K562 (cell line): Measurements from ENCODE around the gene CHPF. TPM values are rescaled to one million over a fixed set of nuclear protein-coding genes. Genes with fewer than 3 reads are reported as not detected.

Source experiments
- ATAC-seq: fragments of 200-7000 bp; cut with Tn5 transposase; 3 replicates; pipeline ENCODE4 v1.9.1; 2020; ENCODE audit warnings: moderate library complexity
- BruUV-seq: library from RNA; stranded (reverse); fragments of 400-500 nt; replicated peaks from 2 replicates; lab custom pipeline; 2021; lab: Mats Ljungman, UMichigan
- CTCF ChIA-PET: fragments of 300-600 bp; formaldehyde crosslinking; extraction: SDS; loops from one replicate; lab custom pipeline; 2021; ENCODE audit warnings: low intra/inter-chr PET ratio; lab: Yijun Ruan, JAX
- POLR2A ChIA-PET: fragments of 300-600, 350-650 bp; sonication (Branson Sonifier 250); formaldehyde crosslinking; extraction: SDS; loops from one replicate; lab custom pipeline; 2021; ENCODE audit warnings: antibody characterized with exemption, inconsistent platforms; lab: Yijun Ruan, JAX
- DNase-seq, 4 experiments: peaks; one replicate each; pipeline versions ENCODE4 v3.0.0 to v3.0.0-alpha.2; 2011 to 2018; ENCODE audit warnings: low spot score in 3 of 4, mixed read lengths in 3 of 4; ENCODE audit errors: extremely low read depth in 1 of 4
- FAIRE-seq: peaks from 2 replicates; lab custom pipeline; 2011; peaks lifted over from hg19 to GRCh38; lab: Jason Lieb, UNC
- H2AFZ ChIP-seq: 2 replicates; pipeline ENCODE4 v1.6.0; 2011; ENCODE audit warnings: low read depth, low read length, control low read depth, inconsistent platforms
- H3K27ac ChIP-seq: fragments of 200-600 bp; 3 replicates; pipeline ENCODE4 v1.8.0; 2011; ENCODE audit warnings: low read depth, mild to moderate bottlenecking, control low read depth, inconsistent platforms, low read length, moderate library complexity, mixed read lengths; ENCODE audit errors: extremely low read depth
- H3K27me3 ChIP-seq, 2 experiments: fragments of 300-600 bp in 1 of 2; 2 replicates in 1 of 2; 3 replicates in 1 of 2; pipeline versions ENCODE4 v1.6.0 to v1.8.0; 2011; ENCODE audit warnings: inconsistent platforms in 2 of 2, low read length in 2 of 2, mild to moderate bottlenecking in 1 of 2, mixed read lengths in 1 of 2, moderate library complexity in 1 of 2; ENCODE audit not compliant: control insufficient read depth in 2 of 2, insufficient read depth in 2 of 2
- H3K36me3 ChIP-seq: fragments of 300-600 bp; 3 replicates; pipeline ENCODE4 v1.8.0; 2011; ENCODE audit warnings: mild to moderate bottlenecking, low read length, inconsistent platforms; ENCODE audit not compliant: control insufficient read depth, insufficient read depth
- H3K4me1 ChIP-seq, 2 experiments: fragments of 200-600 bp in 1 of 2; replicated peaks in 1 of 2; 2 replicates in 1 of 2; 3 replicates in 1 of 2; pipeline versions ENCODE4 v1.5.1 to v1.8.0; 2011; ENCODE audit warnings: inconsistent platforms in 2 of 2, low read length in 2 of 2, mild to moderate bottlenecking in 1 of 2, mixed read lengths in 1 of 2, moderate library complexity in 1 of 2; ENCODE audit not compliant: control insufficient read depth in 2 of 2, insufficient read depth in 2 of 2
- H3K4me2 ChIP-seq: 2 replicates; pipeline ENCODE4 v1.6.1; 2011; ENCODE audit warnings: low read length, control low read depth, inconsistent platforms, mixed read lengths; ENCODE audit not compliant: insufficient read depth
- H3K4me3 ChIP-seq: fragments of 200-600 bp; sonication (generic), shearing (Covaris generic); 2 replicates; pipeline ENCODE4 v1.5.1; 2016; ENCODE audit warnings: control low read depth, inconsistent platforms
- H3K79me2 ChIP-seq: fragments of 200-600 bp; 3 replicates; pipeline ENCODE4 v1.8.0; 2011; ENCODE audit warnings: low read length, inconsistent platforms; ENCODE audit not compliant: control insufficient read depth, insufficient read depth
- H3K9ac ChIP-seq, 2 experiments: 2 replicates each; pipeline versions ENCODE4 v1.6.0 to v1.6.1; 2011; ENCODE audit warnings: low read depth in 2 of 2, low read length in 2 of 2, control low read depth in 1 of 2, inconsistent platforms in 1 of 2, mild to moderate bottlenecking in 1 of 2, mixed read lengths in 1 of 2; ENCODE audit not compliant: insufficient read depth in 1 of 2
- H3K9me1 ChIP-seq: one replicate; pipeline ENCODE4 v1.6.0; 2011; ENCODE audit warnings: inconsistent platforms, mild to moderate bottlenecking, low read length, moderate library complexity; ENCODE audit not compliant: control insufficient read depth, insufficient read depth
- H3K9me3 ChIP-seq: replicated peaks from 2 replicates; pipeline ENCODE4 v1.5.1; 2011; ENCODE audit warnings: low read depth, low read length, inconsistent platforms; ENCODE audit not compliant: control insufficient read depth, insufficient read depth
- H4K20me1 ChIP-seq: replicated peaks from 2 replicates; pipeline ENCODE4 v1.6.1; 2011; ENCODE audit warnings: low read length, inconsistent platforms, mixed read lengths; ENCODE audit not compliant: control insufficient read depth, insufficient read depth
- CBFA2T3 ChIP-seq: fragments of 450-650 bp; IDR thresholded peaks from 2 replicates; pipeline ENCODE4 v1.6.1; 2017
- CSDE1 ChIP-seq, 2 experiments: fragments of 450-650 bp; IDR thresholded peaks; 2 replicates each; pipeline ENCODE4 v1.6.1; 2016; ENCODE audit warnings: mild to moderate bottlenecking in 1 of 2
- ELF1 ChIP-seq: fragments of 200-800 bp; sonication (Bioruptor generic); IDR thresholded peaks from 2 replicates; pipeline ENCODE4 v1.6.1; 2016; ENCODE audit warnings: missing genetic modification characterization, missing compliant biosample characterization
- ELF2 ChIP-seq: fragments of 250-450 bp; sonication (Bioruptor Pico); IDR thresholded peaks from 2 replicates; pipeline ENCODE4 v1.5.0; 2021; ENCODE audit warnings: mild to moderate bottlenecking
- ELF4 ChIP-seq: fragments of 450-650 bp; formaldehyde crosslinking; IDR thresholded peaks from 2 replicates; pipeline ENCODE4 v1.4.0; 2022; ENCODE audit warnings: missing genetic modification characterization
- FOSL1 ChIP-seq: fragments of 200-800 bp; sonication (Bioruptor generic); conservative IDR thresholded peaks from 2 replicates; pipeline ENCODE4 v1.6.1; 2016; ENCODE audit warnings: missing genetic modification characterization, missing compliant biosample characterization
- HIVEP1 ChIP-seq: fragments of 250-450 bp; sonication (Bioruptor Pico); IDR thresholded peaks from 2 replicates; pipeline ENCODE4 v1.4.0; 2020; ENCODE audit warnings: mild to moderate bottlenecking
- KHSRP ChIP-seq: fragments of 450-650 bp; IDR thresholded peaks from 2 replicates; pipeline ENCODE4 v1.6.1; 2017
- NFIC ChIP-seq: fragments of 450-650 bp; IDR thresholded peaks from 2 replicates; pipeline ENCODE4 v1.6.1; 2017; ENCODE audit warnings: mild to moderate bottlenecking, inconsistent platforms
- NR1H2 ChIP-seq: sonication (generic); formaldehyde crosslinking; IDR thresholded peaks from 2 replicates; pipeline ENCODE4 v1.4.0; 2020; ENCODE audit warnings: mild to moderate bottlenecking, missing genetic modification reagents
- OTX1 ChIP-seq: fragments of 450-650 bp; formaldehyde crosslinking; IDR thresholded peaks from 2 replicates; pipeline ENCODE4 v1.4.0; 2022; ENCODE audit warnings: mild to moderate bottlenecking
- POLR2AphosphoS5 ChIP-seq: IDR thresholded peaks from 2 replicates; pipeline ENCODE4 v1.6.1; 2011; ENCODE audit warnings: mild to moderate bottlenecking, low read depth, low read length, moderate library complexity; ENCODE audit not compliant: control insufficient read depth, insufficient read depth
- SRF ChIP-seq, 2 experiments: fragments of 250-450, 450-650 bp in 1 of 2; sonication (Bioruptor Pico) in 1 of 2; sonication (generic) in 1 of 2; formaldehyde crosslinking; IDR thresholded peaks; 2 replicates each; pipeline versions ENCODE4 v1.5.0 to v1.5.1; 2020 to 2022; ENCODE audit warnings: mild to moderate bottlenecking in 1 of 2, missing genetic modification reagents in 1 of 2
- TAF15 ChIP-seq: fragments of 200-400 bp; formaldehyde crosslinking; IDR thresholded peaks from 2 replicates; pipeline ENCODE4 v1.6.1; 2017; ENCODE audit warnings: mild to moderate bottlenecking, low read depth, low read length, moderate library complexity
- TOE1 ChIP-seq, 2 experiments: fragments of 450-650 bp in 1 of 2; sonication (generic) in 1 of 2; formaldehyde crosslinking in 1 of 2; IDR thresholded peaks; 2 replicates each; pipeline versions ENCODE4 v1.7.1 to v1.8.0; 2016 to 2022; ENCODE audit warnings: borderline replicate concordance in 2 of 2, mild to moderate bottlenecking in 2 of 2, antibody characterized with exemption in 1 of 2, inconsistent platforms in 1 of 2, low read depth in 1 of 2, missing genetic modification reagents in 1 of 2, moderate library complexity in 1 of 2
- ZEB2 ChIP-seq: fragments of 450-650 bp; IDR thresholded peaks from 2 replicates; pipeline ENCODE4 v1.6.1; 2016
- ZNF75A ChIP-seq: fragments of 450-650 bp; formaldehyde crosslinking; IDR thresholded peaks from 2 replicates; pipeline ENCODE4 v1.4.0; 2020; ENCODE audit warnings: mild to moderate bottlenecking
- ZNF780A ChIP-seq: fragments of 250-450 bp; sonication (Bioruptor Pico); IDR thresholded peaks from 2 replicates; pipeline ENCODE4 v1.5.0; 2021; ENCODE audit warnings: mild to moderate bottlenecking
- ZNF79 ChIP-seq: fragments of 250-450 bp; sonication (Bioruptor Pico); IDR thresholded peaks from 2 replicates; pipeline ENCODE4 v1.4.0; 2020; ENCODE audit warnings: low read depth, mild to moderate bottlenecking, moderate library complexity
- WGBS: fragments of 100-300 bp; shearing (Covaris generic); methylation state at CpG from one replicate; pipeline ENCODE4 v1.1.6; 2016; ENCODE audit warnings: low coverage, mixed read lengths; ENCODE audit not compliant: insufficient coverage; ENCODE audit errors: missing lambda C conversion rate; 5-methylcytosine and 5-hydroxymethylcytosine counted together
- in situ Hi-C: fragments of 300-500 bp; cut with MboI; formaldehyde crosslinking; loops from 4 replicates; pipeline ENCODE4 v1.15.0; 2018; ENCODE audit warnings: inconsistent platforms, mixed read lengths
- intact Hi-C: fragments of 100-400 bp; cut with micrococcal nuclease; formaldehyde crosslinking; loops from 2 replicates; pipeline ENCODE4 v1.14.2; 2022
- polyA plus RNA-seq, 8 experiments: library from polyadenylated mRNA; depleted of rRNA in 4 of 8; stranded (reverse) in 5 of 8; unstranded in 3 of 8; fragments of >200 nt; fragmentation: Nextera tagmentation in 2 of 8; fragmentation: Illumina TruSeq in 1 of 8; extraction: Ambion mirVana in 2 of 8; extraction: Trizol in 1 of 8; gene quantifications; 2 replicates each; pipeline versions ENCODE4 v1.2.1 to v1.2.3, GENCODE V29; 2011 to 2014; ENCODE audit warnings: inconsistent platforms in 1 of 8, missing spikeins in 1 of 8
- total RNA-seq, 7 experiments: library from RNA; depleted of rRNA in 6 of 7; stranded (reverse); fragments of >200 nt in 6 of 7; fragmentation: Illumina TruSeq in 2 of 7; extraction: Trizol in 2 of 7; gene quantifications; 2 replicates each; pipeline versions ENCODE4 v1.2.1 to v1.2.3, GENCODE V29; 2011 to 2021; ENCODE audit warnings: low replicate concordance in 1 of 7

The CHPF gene
- total and polyA plus RNA-seq, 9 of the 15 experiments (the other 6 are each of a cell fraction or from before 2014, with no cell fraction given) = 0.15 to 57.2 (median 7.9) TPM

DNA sequence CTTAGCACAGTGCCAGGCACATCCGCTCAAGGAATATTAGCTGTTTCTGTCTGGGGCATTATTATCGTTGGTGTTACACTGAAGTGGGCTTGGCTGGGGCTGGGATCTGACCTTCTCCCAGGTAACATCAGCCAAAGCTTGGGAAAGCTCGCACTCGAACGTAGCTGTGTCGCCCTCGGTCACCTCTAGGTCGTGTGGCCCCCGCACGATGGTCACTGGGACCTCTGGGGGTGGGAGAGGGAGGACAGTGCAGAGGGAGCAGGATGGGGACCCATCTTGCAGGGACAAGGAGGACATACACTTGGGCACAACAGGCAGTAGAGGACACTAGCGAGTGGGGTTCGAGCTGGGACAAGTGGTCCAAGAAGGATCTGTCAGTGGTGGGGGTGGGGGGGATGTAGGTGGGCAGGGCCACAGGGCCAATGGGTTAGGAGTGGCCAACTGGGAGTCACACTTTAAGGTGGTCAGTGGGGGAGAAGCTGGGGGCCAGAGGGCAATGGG is 9.9 kb upstream of the CHPF start:
- CTCF ChIA-PET = no interaction called here
- BruUV-seq = no TSS peak
- peaks cover 4 to 50% of the 10 kb centered on the region in 2 experiments; a peak in 3 of 5 replicates for H3K4me1 ChIP-seq
- no peak overlapping the region for H3K4me3 ChIP-seq
- no peak for FAIRE-seq
- H3K4me2 ChIP-seq = no peak overlapping the region
- H3K9ac ChIP-seq = no peak overlapping the region
- H3K36me3 ChIP-seq = no peaks in the 10 kb centered on the region
- H2AFZ ChIP-seq = no peak overlapping the region
- TF ChIP-seq KHSRP (no peak), ELF2 (CRISPR knock-in tag) (no peak), FOSL1 (no peak), NFIC (no peak), POLR2AphosphoS5 (no peak), ELF4 (CRISPR knock-in tag) (no peak), ELF1 (tag) (no peak), ZEB2 (no peak), TAF15 (no peak), ZNF79 (CRISPR knock-in tag) (no peak), OTX1 (CRISPR knock-in tag) (no peak), ZNF780A (CRISPR knock-in tag) (no peak), HIVEP1 (CRISPR knock-in tag) (no peak), ZNF75A (no peak), SRF (CRISPR knock-in tag; IDR thresholded peaks at IDR 0.05) (no peak), CSDE1 (IDR thresholded peaks at IDR 0.05) (no peak), CBFA2T3 (no peak), TOE1 (IDR thresholded peaks at IDR 0.05; ENCODE audit: borderline replicate concordance) (no peak), TOE1 (CRISPR knock-in tag; IDR thresholded peaks at IDR 0.05; ENCODE audit: borderline replicate concordance, low read depth) (no peak), NR1H2 (no peak)
- WGBS = 54% methylated on average over 6 of the region's 12 CpGs
- no peaks in the 10 kb centered on the region for H4K20me1 ChIP-seq
- intact Hi-C loops (no loop called here), in situ Hi-C loops (no loop called here)
- H3K27me3 ChIP-seq = peaks cover 0 to 8% of the 10 kb centered on the region in 2 experiments; a peak in 3 of 5 replicates
- no peaks in the 10 kb centered on the region for H3K9me1 ChIP-seq
- DNase-seq = no peak
- H3K27ac ChIP-seq = no peak overlapping the region
- no peak for ATAC-seq
- H3K79me2 ChIP-seq = no peaks in the 10 kb centered on the region
- no peaks in the 10 kb centered on the region for H3K9me3 ChIP-seq
- POLR2A ChIA-PET = no interaction called here
